T-cell (primary cell): ENCODE measurements around the gene FAM53B. TPM values are rescaled to one million over a fixed set of nuclear protein-coding genes. Genes with fewer than 3 reads are reported as not detected.

Source experiments
- ATAC-seq, 4 experiments: fragments of 200-7000 bp in 3 of 4; fragments of 150-1000 bp in 1 of 4; cut with Tn5 transposase; replicated peaks in 1 of 4; 1 replicate in 3 of 4; 2 replicates in 1 of 4; pipeline ENCODE4 v1.10.0; 2021; ENCODE audit warnings: moderate library complexity in 3 of 4, mild to moderate bottlenecking in 2 of 4, moderate number of reproducible peaks in 1 of 4
- CTCF ChIA-PET, 2 donors: fragments of 300-600 bp; sonication (Branson Sonifier 250); formaldehyde crosslinking; loops; one replicate each; lab custom pipeline; 2022; ENCODE audit warnings: antibody characterized with exemption in 2 of 2; lab: Charles Lee
- POLR2A ChIA-PET, 2 donors: fragments of 300-600 bp; sonication (Branson Sonifier 250); formaldehyde crosslinking; loops; one replicate each; lab custom pipeline; 2022; ENCODE audit warnings: antibody characterized with exemption in 2 of 2; lab: Charles Lee
- DNase-seq, 35 experiments: peaks; one replicate each; pipeline versions ENCODE4 v3.0.0 to v3.0.0-alpha.2; 2013 to 2023
- H3K27ac ChIP-seq: one replicate; pipeline ENCODE4 v1.5.1; 2013; ENCODE audit warnings: low read length
- H3K27me3 ChIP-seq, 2 experiments: replicated peaks in 1 of 2; 1 replicate in 1 of 2; 2 replicates in 1 of 2; pipeline versions ENCODE4 v1.6.1 to v1.7.0; 2013; ENCODE audit warnings: low read length in 1 of 2, mixed read lengths in 1 of 2; ENCODE audit not compliant: control insufficient read depth in 2 of 2, insufficient read depth in 2 of 2; ENCODE audit errors: extremely low read depth in 1 of 2
- H3K36me3 ChIP-seq, 2 donors: 1 replicate in 1 of 2; 2 replicates in 1 of 2; pipeline versions ENCODE4 v1.6.1 to v1.7.0; 2013; ENCODE audit warnings: low read length in 1 of 2; ENCODE audit not compliant: control insufficient read depth in 2 of 2, insufficient read depth in 1 of 2; ENCODE audit errors: extremely low read depth in 1 of 2
- H3K4me1 ChIP-seq, 2 experiments: 1 replicate in 1 of 2; 2 replicates in 1 of 2; pipeline versions ENCODE4 v1.6.1 to v1.7.0; 2013; ENCODE audit warnings: low read length in 2 of 2, mixed read lengths in 1 of 2; ENCODE audit not compliant: insufficient read depth in 2 of 2, control insufficient read depth in 1 of 2; ENCODE audit errors: extremely low read depth in 1 of 2
- H3K4me3 ChIP-seq, 2 donors: 1 replicate in 1 of 2; 2 replicates in 1 of 2; pipeline versions ENCODE4 v1.5.1 to v1.7.0; 2013; ENCODE audit warnings: mild to moderate bottlenecking in 2 of 2, low read length in 1 of 2, moderate library complexity in 1 of 2; ENCODE audit not compliant: control insufficient read depth in 1 of 2; ENCODE audit errors: extremely low read depth in 1 of 2
- H3K9me3 ChIP-seq: 2 replicates; pipeline ENCODE4 v1.7.0; 2013
- H3K27ac Mint-ChIP-seq, 2 donors: one replicate each; pipeline ENCODE4 v1.8.0; 2020 to 2021; ENCODE audit warnings: mild to moderate bottlenecking in 2 of 2, mixed read lengths in 2 of 2
- H3K27me3 Mint-ChIP-seq, 2 donors: one replicate each; pipeline ENCODE4 v1.8.0; 2021 to 2022; ENCODE audit warnings: mixed read lengths in 2 of 2
- H3K36me3 Mint-ChIP-seq: one replicate; pipeline ENCODE4 v1.8.0; 2021; ENCODE audit warnings: mixed read lengths
- H3K4me1 Mint-ChIP-seq, 3 donors: one replicate each; pipeline ENCODE4 v1.8.0; 2020 to 2022; ENCODE audit warnings: mixed read lengths in 3 of 3, mild to moderate bottlenecking in 1 of 3
- H3K4me3 Mint-ChIP-seq, 3 donors: one replicate each; pipeline ENCODE4 v1.8.0; 2020 to 2022; ENCODE audit warnings: mild to moderate bottlenecking in 3 of 3, mixed read lengths in 3 of 3, moderate library complexity in 3 of 3
- H3K9me3 Mint-ChIP-seq, 3 donors: one replicate each; pipeline ENCODE4 v1.8.0; 2020 to 2022; ENCODE audit warnings: mixed read lengths in 3 of 3
- WGBS: methylation state at CpG from one replicate; pipeline ENCODE4 v1.1.5; 2013; ENCODE audit warnings: missing lambda C conversion rate; ENCODE audit not compliant: insufficient coverage; 5-methylcytosine and 5-hydroxymethylcytosine counted together
- total RNA-seq, 35 experiments: library from RNA in 6 of 35; stranded (reverse) in 6 of 35; fragments of 120-200 nt in 1 of 35; gene quantifications; one replicate each; pipeline versions ENCODE4 v1.2.1 to v1.2.4 and lab custom pipeline; 2013 to 2026

Gene FAM53B
- total RNA-seq, 5 donors from 2014 or later (not counting 1 experiment from before 2014, with no cell fraction given): 39.3 to 86.5 (median 52.3) TPM

DNA sequence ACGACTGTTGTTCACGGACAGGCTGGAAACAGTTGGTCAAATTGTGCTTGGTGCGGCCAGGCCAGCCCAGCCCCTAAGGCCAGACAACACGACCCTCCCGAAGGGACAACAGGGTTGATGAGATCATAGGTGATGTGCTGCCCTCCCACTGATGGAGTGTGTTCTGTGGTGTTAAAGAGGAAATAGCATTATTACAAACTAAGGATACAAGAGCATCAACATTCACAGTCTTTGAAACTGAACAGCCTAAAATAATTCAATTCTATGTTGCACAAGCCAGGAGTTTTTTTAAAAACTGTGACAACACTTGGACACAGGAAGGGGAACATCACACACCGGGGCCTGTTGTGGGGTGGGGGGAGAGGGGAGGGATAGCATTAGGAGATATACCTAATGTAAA, 87.6 kb downstream of the FAM53B start:
- Histone ChIP-seq H3K4me3 (no peak overlapping the region), H3K36me3 (peaks cover 0 to 20% of the 10 kb centered on the region in 2 donors), H3K27ac (peak overlapping the region; percentile 13), H3K27me3 (no peaks in the 10 kb centered on the region), H3K9me3 (no peaks in the 10 kb centered on the region), H3K4me1 (peaks cover 25 to 95% of the 10 kb centered on the region in 2 experiments)
- no peak for ATAC-seq
- H3K4me3 Mint-ChIP-seq: no peak overlapping the region
- peaks cover 9% of the 10 kb centered on the region for H3K36me3 Mint-ChIP-seq
- H3K27ac Mint-ChIP-seq: peak overlapping the region; percentile 61 to 74
- H3K4me1 Mint-ChIP-seq: peaks cover 82 to 96% (median 89%) of the 10 kb centered on the region in 3 donors
- ChIA-PET CTCF (interaction anchor here in 1 of 2 donors (1.3 to 1.7 kb wide), 2 partner anchors 62 to 85 kb away, joined by 5 to 6 read pairs; no protein-coding TSS in a partner anchor), POLR2A (no interaction called here)
- DNase-seq: no peak
- no peaks in the 10 kb centered on the region for H3K9me3 Mint-ChIP-seq
- H3K27me3 Mint-ChIP-seq: no peaks in the 10 kb centered on the region
- no CpG with 5 or more reads among the region's 6 CpGs for WGBS

- CTCF ChIA-PET: no interaction called here
- H3K27me3 ChIP-seq: no peaks in the 10 kb centered on the region
- 100% methylated on average over 3 of the region's 7 CpGs for WGBS
- H3K9me3 ChIP-seq: no peaks in the 10 kb centered on the region
- Mint-ChIP-seq H3K27me3 (no peaks in the 10 kb centered on the region), H3K27ac (peak overlapping the region; percentile 84 to 92), H3K9me3 (no peaks in the 10 kb centered on the region), H3K36me3 (peaks cover 8% of the 10 kb centered on the region), H3K4me3 (peak overlapping the region in 1 of 3 donors; percentile 43), H3K4me1 (peaks cover 82 to 96% (median 90%) of the 10 kb centered on the region in 3 donors)
- DNase-seq (no peak), ATAC-seq (no peak)
- POLR2A ChIA-PET: interaction anchor here in 1 of 2 donors (0.5 kb wide), 1 partner anchor 107 kb away, joined by 7 read pairs; no protein-coding TSS in a partner anchor
- no peak overlapping the region for H3K4me3 ChIP-seq
- peak overlapping the region; percentile 29 for H3K27ac ChIP-seq
- H3K36me3 ChIP-seq: peaks cover 0 to 16% of the 10 kb centered on the region in 2 donors
- peaks cover 29 to 95% of the 10 kb centered on the region in 2 experiments for H3K4me1 ChIP-seq
Measured at GRCh38 chr10:124656113-124656490, 88.1 kb downstream of the FAM53B start.

- Mint-ChIP-seq H3K36me3 (peaks cover 8% of the 10 kb centered on the region), H3K4me1 (peaks cover 85 to 96% (median 92%) of the 10 kb centered on the region in 3 donors), H3K9me3 (no peaks in the 10 kb centered on the region), H3K4me3 (peak overlapping the region in 1 of 3 donors; percentile 43), H3K27me3 (no peaks in the 10 kb centered on the region), H3K27ac (peak overlapping the region; percentile 84 to 92)
- no peak for DNase-seq
- Histone ChIP-seq H3K27me3 (no peaks in the 10 kb centered on the region), H3K27ac (peak overlapping the region; percentile 29), H3K4me3 (no peak overlapping the region), H3K4me1 (peaks cover 36 to 95% of the 10 kb centered on the region in 2 experiments), H3K9me3 (no peaks in the 10 kb centered on the region), H3K36me3 (peaks cover 0 to 14% of the 10 kb centered on the region in 2 donors)
- POLR2A ChIA-PET: interaction anchor here in 1 of 2 donors (0.5 kb wide), 1 partner anchor 106 kb away, joined by 7 read pairs; no protein-coding TSS in a partner anchor
- CTCF ChIA-PET: interaction anchor here (0.6 to 1.9 kb wide), 2 partner anchors 46 to 86 kb away, joined by 4 to 5 read pairs; no protein-coding TSS in a partner anchor
- ATAC-seq: no peak
- 87% methylated on average over 12 of the region's 13 CpGs for whole genome bisulfite sequencing
Measured at GRCh38 chr10:124655191-124656112, 88.7 kb downstream of the FAM53B start.

DNA sequence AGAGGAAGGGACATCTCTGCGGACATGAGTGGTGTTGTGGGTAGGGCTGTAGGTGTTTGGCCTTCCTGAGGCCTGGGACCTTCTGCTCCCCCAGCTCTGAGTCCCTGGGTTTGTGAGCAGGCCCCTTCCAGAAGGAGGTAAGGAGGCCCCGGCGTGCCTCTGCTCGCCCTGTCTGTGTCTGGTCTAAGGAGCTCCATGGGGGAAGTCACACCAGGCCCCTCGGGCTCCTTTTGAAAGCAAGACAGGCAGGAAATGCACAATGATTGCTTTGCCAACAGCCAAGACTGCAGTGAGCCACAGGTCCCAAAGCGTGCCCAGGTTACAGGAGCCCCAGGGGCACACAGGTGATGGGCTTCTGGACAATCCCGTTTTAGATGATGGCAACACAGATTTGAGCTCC, 89.5 kb downstream of the FAM53B start:
- H3K27ac Mint-ChIP-seq: peak overlapping the region; percentile 84 to 92

GRCh38 chr10:124653811-124654651, 90.1 kb downstream of the FAM53B start:
- H3K9me3 ChIP-seq: no peaks in the 10 kb centered on the region
- peaks cover 11% of the 10 kb centered on the region for H3K36me3 Mint-ChIP-seq
- peaks cover 85 to 96% (median 91%) of the 10 kb centered on the region in 3 donors for H3K4me1 Mint-ChIP-seq
- 95% methylated on average over 7 of the region's 17 CpGs for WGBS
- H3K9me3 Mint-ChIP-seq: no peaks in the 10 kb centered on the region
- H3K36me3 ChIP-seq: peaks cover 0 to 11% of the 10 kb centered on the region in 2 donors
- no peak for ATAC-seq
- no peak overlapping the region for H3K4me3 ChIP-seq
- no peak overlapping the region for H3K4me3 Mint-ChIP-seq
- peaks cover 40 to 95% of the 10 kb centered on the region in 2 experiments for H3K4me1 ChIP-seq
- no peak for DNase-seq
- no peaks in the 10 kb centered on the region for H3K27me3 ChIP-seq
- H3K27ac ChIP-seq: peak overlapping the region; percentile 22
- no peaks in the 10 kb centered on the region for H3K27me3 Mint-ChIP-seq
- ChIA-PET CTCF (interaction anchor here in 1 of 2 donors (1.9 kb wide), 1 partner anchor 87 kb away, joined by 5 read pairs; no protein-coding TSS in a partner anchor), POLR2A (no interaction called here)
- H3K27ac Mint-ChIP-seq: peak overlapping the region; percentile 98 to 99

More for the DNA sequence above, 89.5 kb downstream of the FAM53B start:
- ChIA-PET CTCF (interaction anchor here (0.6 to 1.9 kb wide), 2 partner anchors 47 to 87 kb away, joined by 4 to 5 read pairs; no protein-coding TSS in a partner anchor), POLR2A (no interaction called here)
- ATAC-seq (peak in 3 of 4 experiments; percentile 18 to 26 (median 20)), DNase-seq (peak in 4 of 35 experiments; percentile 20 to 52 (median 32))
- peaks cover 0 to 11% of the 10 kb centered on the region in 2 donors for H3K36me3 ChIP-seq
- no peaks in the 10 kb centered on the region for H3K9me3 Mint-ChIP-seq
- no peaks in the 10 kb centered on the region for H3K27me3 Mint-ChIP-seq
- H3K4me1 Mint-ChIP-seq: peaks cover 85 to 96% (median 91%) of the 10 kb centered on the region in 3 donors
- H3K36me3 Mint-ChIP-seq: peaks cover 9% of the 10 kb centered on the region
- H3K4me1 ChIP-seq: peaks cover 41 to 95% of the 10 kb centered on the region in 2 experiments
- peak overlapping the region; percentile 22 for H3K27ac ChIP-seq
- no peak overlapping the region for H3K4me3 ChIP-seq
- WGBS: 29% methylated on average over 6 of the region's 7 CpGs
- peak overlapping the region in 1 of 3 donors; percentile 43 for H3K4me3 Mint-ChIP-seq
- no peaks in the 10 kb centered on the region for H3K27me3 ChIP-seq
- no peaks in the 10 kb centered on the region for H3K9me3 ChIP-seq
